HG03378 (cell line): ENCODE data around the gene C19orf47.
"Not testable (repeated sequence)": the region's sequence is repeated elsewhere in the genome, so short reads cannot be mapped to it uniquely, and the experiment has no call there.

ENCODE experiments used
- ATAC-seq: cut with Tn5 transposase; IDR thresholded peaks from one replicate; pipeline ENCODE4 v1.9.1; 2021; ENCODE audit warnings: mild to moderate bottlenecking, moderate library complexity; ENCODE audit not compliant: unreplicated experiment

C19orf47 gene

DNA sequence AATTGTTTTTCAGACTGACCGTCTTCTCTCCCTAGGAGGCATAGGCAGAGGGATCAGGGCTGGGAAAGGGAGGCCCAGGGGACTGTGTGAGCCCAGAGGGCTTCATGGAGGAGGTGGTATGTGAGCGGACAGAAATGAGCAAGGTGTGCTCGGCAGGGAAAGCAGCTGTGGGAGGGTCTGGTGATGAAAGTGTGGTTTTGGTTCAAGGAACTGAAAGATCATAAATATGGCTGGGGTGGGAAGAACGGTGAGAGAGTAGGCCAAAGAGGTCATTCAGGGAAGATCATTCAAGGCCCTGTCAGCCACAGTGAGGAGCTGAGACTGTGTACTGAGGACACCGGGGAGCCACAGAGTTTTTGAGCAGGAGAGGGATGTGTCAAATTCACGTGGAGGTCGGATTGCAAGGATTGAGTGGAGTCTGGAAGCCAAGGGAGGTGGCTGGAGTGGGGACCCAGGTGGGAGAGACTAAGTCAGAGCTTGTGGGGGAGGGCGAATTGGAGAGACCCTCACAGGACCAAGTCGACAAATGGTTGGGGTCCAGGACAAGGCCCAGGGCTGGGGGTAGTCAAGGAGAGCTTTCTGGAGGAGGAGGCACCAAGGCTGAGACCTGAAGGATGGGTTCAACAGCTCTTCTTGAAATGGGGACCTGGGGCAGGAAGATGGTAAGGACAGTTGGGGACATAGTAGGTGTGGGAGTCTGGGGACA is 7.9 kb upstream of the C19orf47 start:
- no peak for ATAC-seq

DNA sequence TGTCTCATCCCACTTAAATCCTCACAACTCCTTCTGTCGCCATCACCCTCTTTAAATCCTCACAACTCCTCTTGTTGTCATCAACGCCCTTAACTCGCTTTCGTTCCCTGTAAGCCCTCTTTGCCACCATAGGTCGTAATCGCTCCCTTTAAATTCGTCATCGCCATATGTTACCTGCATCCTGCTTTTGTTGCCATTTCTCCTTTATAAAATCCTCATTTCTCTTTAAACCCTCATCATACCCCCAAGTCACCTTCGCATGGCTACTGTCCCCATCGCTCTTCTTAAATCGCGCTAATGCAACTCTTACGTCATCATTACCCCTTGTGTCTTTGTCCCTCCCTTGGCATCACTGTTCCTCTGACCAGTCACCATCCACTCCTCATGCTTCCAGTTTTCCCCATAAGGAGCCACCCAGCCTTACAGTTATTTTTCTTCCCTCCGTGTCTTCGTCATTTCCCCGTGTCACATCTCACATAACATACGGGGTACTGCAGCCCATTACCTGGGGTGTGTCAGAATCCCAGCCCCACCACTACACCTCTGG is 837 bp upstream of the C19orf47 start:
- no peak for ATAC-seq

DNA sequence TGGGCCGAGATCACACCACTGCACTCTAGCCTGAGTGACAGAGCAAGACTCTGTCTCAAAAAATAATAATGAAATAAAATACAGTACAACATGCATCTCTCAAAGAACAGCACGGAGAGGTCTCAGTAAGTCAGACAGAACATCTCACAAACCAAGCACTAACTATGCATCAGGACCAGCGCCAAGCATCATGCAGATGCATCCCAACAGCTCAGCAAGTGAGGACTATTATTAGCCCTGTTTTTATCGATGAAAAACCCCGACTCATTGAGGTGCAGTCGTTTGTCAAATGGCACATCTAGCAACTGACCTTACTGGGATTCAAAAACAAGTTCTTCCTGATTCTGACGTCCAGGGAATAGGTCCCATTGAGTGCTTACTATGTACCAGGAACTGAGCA is 3.8 kb downstream of the C19orf47 start:
- ATAC-seq: no peak

DNA sequence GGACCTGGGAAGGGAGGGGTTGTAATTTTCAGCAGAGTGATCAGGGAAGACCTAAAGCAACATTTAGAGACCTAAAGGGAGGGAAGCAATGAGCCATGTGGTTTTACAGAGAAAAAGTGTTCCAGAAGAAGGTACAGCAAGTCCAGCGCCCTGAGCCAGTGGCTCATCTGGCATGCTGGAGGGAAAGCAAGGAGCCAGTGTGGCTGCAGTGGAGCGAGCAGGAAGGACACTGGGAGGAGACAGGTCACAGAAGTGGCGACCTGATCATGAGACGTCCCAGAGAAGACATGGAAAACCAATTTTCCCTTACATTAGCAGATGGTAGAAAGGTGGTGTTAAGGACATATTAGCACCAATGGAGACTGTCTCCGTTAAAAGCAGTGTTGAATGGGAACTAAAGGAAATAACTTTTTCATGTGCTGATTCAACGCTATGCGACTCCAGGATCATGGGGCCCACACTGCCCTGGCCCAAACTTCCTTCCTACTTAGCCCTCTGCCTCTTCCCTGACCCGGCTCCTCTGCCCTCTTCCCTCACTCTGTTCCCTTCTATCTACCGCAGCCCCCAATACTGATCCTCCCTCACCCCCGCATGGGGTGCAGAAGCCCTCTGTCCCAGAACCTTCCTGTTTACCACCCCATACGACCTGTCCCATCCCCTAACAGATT is 5.4 kb downstream of the C19orf47 start:
- no peak for ATAC-seq

DNA sequence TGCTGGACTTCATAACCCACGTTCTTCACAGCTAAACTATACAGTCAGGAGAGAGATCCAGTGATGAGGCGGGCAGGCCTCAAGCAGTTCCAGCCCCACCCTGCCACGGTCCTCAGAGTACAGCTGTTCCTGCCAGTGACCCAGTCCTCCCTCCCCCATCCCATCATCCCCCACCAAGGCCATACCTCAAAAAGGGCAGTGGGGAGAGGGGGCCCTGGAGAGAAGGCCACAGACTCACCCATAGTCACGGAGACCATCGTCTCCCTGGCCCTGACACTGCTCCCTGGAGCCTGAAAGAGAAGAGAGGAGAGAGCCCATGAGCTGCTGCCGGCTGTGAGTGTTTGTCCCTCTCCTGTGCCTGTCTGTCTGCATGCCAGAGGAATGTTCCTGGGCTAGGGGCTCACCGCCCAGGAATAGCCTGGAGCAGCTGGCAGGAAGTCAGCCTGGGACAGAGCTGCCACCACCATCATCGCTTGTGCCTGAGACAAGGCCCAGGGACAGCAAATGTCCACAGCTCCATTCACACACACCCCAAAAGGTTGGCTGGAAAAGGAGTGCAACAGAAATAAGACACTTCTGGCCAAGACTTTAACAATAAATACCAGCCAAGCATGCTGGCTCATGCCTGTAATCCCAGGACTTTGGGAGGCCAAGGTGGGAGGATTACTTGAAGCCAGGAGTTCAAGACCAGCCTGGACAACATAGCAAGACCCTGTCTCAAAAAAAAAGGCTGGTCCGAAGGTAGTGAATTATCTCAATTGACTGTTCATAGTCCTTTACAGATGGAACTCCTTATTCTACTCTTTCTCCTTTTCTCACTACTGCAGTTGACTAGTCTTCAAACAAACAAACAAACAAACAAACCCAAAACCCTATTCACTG is 6.4 kb downstream of the C19orf47 start:
- no peak for ATAC-seq

DNA sequence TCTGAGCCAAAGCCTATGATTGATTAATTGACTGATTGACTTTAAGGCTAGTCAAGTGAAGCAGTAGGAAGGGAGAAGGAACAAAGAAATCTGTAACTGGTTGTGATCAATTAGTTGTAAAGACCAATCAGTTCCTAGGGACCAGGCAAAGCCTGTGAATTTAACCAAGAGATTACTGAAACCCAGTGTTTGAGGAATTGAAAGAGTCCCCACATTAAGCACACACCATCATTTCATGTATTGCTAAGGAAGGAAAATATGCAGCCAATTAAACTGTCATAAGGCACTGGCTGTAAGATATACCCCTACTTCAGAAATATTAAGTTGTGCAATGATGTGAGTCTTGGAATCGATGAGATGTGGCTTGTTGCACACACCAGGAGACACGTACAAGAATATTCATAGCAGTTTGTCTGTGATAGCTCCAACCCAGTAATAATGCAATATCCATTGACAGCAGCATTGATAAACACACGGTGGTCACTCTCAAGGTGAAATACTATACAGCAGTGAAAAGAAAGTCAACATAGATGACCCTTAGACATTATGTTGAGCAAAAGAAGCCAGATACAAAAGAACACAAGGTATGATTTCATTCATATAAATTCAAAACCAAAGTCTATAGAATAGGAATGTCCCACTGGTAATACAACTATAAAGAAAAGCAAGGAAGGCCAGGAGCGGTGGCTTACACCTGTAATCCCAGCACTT is 9.0 kb downstream of the C19orf47 start:
- ATAC-seq: no peak

DNA sequence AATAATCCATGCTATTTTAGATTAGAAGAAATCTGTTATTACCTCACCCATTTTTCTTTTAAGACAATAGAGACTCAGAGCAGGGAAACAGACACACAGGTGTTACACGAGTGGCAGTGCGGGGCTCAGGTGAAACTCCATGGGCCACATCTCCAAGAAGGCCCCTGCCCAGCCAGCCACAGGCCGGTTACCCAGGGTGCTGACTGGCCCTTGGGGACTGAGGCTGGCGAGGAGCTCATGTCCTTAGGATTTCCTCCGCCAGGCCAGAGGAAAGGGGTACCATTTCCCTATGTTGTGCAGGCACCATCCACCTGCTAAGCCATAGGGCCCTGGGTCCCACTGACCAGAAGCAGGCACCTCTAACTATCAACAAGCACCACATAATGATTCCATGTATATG is 10.6 kb downstream of the C19orf47 start:
- no peak for ATAC-seq

DNA sequence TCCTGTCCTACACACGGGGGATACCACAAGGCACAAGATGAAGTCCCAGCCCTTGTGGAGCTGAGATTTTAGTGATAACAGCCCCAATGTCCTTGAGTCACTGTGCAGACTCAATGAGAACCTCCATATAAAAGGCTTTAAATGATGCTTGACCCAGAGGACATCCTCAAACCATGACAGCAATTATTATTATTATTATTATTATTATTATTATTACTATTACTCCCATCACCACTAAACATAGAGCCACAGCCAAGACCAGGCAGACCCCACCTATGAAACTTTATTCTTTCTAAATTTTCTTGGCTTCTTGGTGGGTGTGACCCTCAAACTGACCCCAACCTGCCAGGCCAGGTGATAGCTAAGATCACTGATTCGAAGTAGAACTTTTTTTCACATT is 11.1 kb downstream of the C19orf47 start:
- ATAC-seq: no peak

DNA sequence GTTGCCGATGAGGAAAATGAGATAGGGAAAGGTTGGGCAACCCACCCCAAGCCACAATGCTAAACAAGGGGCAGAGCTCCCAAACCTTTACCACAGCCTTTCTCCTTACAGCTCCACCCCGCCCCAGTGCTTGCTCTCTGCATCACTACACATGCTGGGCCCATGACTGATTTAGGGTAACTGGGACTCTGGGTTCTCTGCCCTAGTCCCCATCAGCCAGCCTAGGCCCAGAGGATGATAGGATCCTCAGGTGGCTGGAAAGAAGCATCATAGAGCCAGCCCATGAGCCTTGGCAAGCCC is 11.6 kb downstream of the C19orf47 start:
- no peak for ATAC-seq

DNA sequence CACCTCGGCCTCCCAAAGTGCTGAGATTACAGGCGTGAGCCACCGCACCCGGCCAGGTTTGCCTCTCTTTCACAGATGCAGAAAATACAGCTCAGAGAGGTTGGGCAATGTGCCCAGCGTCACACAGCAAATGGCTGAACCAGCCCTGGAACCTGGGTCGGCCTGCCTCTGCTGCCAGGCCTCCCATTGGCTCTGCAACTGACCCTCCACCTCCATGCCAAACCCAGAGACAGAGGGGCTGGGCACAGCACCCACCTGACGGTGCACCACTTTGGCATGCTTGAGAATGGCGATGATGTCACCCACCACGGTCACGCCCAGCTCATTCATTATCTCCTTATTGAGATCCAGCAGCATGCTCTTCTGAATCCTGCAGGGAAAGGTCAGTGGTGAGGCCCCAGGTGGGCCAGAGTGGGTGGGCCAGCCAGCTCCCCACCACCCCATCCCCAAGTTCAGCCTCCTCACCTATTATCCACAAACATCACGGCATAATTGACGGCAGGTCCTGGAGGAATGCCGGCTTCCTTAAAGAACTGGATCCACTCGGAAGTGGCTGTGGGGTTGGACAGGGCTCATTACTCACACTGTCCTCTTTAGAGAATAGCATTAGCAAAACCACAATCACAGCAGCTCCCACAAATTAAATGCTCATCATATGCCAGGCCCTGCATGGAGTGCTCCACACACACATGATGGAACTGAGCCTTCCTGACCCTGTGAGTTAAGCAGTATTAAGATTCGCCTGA is 12.2 kb downstream of the C19orf47 start:
- ATAC-seq: no peak

DNA sequence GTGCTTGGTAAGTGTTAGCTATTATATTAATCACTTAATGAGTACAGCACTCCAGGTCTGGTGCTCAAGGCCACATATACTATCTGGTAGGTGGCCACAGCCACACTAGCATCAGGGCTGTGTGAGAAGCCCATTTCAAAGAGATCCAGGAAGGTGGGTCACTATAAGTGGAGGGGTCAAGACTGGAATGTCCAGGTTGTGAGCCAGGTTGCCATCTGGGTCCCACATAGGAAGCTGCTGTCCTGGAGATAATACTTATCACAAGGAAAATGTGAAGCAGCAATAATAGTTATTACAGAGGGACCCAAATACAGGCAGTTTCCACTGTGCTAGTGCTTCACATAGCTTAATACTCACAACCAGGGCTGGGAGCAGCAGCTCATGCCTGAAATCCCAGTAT is 13.1 kb downstream of the C19orf47 start:
- ATAC-seq: no peak

DNA sequence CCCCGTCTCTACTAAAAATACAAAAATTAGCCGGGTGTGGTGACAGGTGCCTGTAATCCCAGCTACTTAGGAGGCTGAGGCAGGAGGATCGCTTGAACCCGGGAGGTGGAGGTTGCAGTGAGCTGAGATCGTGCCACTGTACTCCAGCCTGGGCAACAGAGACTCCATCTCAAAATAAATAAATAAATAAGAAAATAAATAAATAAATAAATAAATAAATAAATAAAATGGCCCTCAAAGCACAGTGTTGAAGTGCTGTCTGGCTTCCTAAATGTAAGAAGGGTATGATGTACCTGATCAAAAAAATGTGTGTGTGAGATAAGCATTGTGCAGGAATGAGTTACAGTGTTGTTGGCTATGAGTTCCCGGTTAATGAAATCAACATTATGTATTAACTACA is 15.1 kb downstream of the C19orf47 start:
- not testable (repeated sequence) for ATAC-seq

DNA sequence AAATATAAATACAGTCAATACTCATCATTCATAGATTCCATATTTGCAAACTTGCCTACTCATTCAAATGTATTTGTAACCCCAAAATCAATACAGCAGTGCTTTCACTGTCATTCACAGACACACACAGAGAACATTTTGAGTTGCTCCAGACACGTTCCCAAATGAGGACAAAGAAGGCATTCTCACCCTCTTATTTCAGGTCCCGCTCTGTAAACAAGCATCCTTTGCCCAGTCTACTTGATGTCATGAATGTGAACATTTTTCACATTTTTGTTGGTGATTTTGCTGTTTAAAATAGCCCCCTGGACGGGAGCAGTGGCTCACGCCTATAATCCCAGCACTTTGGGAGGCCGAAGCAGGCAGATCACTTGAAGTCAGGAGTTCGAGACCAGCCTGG is 15.5 kb downstream of the C19orf47 start:
- no peak for ATAC-seq

DNA sequence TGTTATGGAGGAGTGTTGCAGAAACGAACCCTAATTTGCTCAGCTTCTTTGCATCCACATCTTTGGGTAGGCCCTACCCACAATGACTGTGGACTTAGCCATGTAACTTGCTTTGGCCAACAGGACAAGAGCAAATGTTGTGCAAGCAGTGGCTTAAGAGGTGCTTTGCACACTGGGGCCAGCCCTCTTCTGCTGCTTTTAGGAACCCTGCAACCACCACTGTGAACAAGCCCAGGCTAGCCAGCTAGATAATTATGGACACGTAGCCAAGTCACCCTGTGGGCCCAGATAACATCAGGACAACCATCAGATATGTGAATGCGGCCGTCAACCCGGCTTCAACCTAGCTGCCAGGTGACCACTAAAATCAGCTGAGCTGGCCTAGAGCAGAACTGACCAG is 17.1 kb downstream of the C19orf47 start:
- ATAC-seq: no peak

DNA sequence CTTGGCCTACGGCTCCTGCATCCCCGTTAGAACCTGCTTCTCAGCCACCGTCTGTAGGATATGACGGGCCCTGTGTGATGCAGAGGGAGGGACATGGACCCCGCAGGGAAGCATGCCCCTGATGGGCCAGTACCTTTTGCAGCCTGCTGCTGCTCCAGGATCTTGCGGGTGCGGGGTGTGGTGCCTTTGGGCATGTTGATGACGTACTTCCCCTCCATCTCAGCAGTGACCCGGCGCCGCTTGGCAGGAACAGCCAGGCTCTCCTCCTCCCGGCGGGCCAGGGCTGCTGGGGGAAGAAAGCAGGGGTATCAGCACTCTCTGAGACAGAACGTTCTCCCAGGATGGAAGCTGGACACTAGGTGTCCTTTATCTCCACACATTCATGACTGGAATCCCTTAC is 22.0 kb downstream of the C19orf47 start:
- no peak for ATAC-seq

DNA sequence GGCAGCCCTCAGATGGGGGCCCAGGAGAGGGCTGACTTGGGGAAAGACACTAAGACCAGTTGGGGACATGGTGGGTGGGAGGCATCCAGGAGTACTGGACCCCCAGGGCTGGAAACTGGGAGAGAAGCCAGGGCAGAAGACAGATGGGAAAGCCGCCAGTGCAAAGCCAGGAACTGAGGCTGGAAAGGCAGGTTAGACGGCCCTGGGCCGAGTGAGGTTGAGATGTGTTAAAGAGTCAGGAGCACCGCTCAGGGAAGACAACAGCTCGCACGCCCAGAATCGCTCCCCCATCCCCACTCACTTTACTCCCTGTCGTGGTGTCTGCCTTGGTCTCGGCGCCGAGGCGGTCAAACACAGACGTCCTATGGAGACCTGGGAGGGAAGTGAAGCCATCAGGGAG is 24.5 kb downstream of the C19orf47 start:
- no peak for ATAC-seq

DNA sequence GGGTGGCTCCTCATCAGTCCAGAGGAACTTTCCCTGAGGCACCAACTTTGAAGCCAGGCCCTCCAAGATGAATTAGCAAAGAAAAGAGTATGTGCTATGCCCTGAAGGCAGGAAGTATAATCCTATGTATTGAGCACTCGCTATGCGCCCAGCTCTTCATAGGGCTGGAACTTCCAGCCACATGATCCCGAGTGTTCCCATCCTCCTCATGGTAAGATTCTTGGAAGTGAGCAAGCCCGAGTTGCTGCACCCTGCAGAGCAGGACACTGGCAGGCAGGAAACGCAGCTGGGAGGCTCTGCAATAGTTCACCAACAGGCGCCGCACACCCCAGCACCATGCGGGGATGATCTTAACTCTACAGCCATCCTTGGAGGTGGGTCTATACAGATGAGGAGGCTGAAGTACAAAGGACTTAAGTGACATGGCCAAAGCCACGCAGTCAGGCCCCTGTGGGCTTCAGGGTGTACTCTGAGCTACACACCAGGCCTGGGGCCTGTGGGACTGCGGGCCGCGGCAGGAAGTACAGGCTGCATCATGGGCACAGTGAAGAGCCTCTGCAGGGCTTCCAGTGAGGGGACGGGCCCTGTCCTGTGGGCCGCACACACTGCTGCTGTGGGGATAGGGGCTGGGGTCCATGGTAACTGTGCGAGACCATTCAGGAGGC is 25.1 kb downstream of the C19orf47 start:
- no peak for ATAC-seq

DNA sequence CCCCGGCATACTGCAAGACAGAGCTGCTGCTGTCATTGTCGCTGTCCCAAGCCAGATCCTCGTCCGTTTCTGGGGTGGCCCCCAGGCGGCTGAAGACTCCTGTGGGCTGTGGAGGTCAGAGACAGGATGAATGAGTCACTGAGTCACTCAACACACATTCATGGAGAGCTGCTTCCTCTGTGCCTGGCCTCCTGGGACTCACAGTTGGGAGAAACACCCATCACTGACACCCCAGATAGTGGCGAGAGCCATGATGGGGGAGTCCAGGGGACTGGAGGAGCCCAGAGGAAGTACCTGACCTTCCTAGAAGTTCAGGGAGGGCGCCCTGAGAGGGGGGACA is 26.0 kb downstream of the C19orf47 start:
- ATAC-seq: no peak

DNA sequence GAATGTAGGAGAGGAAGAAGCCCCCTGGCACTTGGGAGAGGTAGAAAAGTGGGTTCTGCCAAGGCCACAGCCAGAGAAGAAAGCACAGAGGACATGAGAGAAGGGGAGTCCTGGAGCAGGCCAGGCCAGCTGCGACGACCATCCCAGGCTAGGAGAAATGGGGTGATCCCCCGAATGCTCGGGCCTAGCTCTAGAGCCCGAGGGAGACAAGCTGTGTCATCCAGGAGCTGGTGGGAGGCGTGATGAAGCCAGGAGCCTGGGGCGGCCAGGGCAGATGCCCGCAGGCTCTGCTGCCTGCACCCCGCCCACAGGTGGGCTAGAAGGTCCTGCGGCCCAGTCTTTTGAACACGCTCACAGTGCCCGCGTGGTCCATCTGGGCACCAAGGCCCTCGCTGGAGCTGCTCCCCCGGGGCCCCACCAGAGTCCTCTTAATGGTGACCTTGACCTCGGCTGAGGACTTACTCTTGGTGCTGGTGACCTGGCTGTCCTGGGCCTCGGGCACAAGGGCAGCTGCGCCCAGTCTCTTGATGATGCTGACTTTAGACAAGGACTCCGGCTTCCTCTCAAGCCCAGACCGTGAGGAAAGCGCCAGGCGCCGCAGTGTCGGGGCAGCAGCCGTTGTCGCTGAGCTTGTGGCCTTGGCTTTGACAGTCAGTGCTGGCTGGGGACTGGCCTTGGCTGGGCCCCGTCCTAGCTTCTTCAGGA is 26.5 kb downstream of the C19orf47 start:
- ATAC-seq: no peak
